T-cell (primary cell): Measurements from ENCODE around the gene SMPDL3A. TPM values are rescaled to one million over a fixed set of nuclear protein-coding genes. Genes with fewer than 3 reads are reported as not detected.

Experiments used
- ATAC-seq, 4 experiments: fragments of 200-7000 bp in 3 of 4; fragments of 150-1000 bp in 1 of 4; cut with Tn5 transposase; replicated peaks in 1 of 4; 1 replicate in 3 of 4; 2 replicates in 1 of 4; pipeline ENCODE4 v1.10.0; 2021; ENCODE audit warnings: moderate library complexity in 3 of 4, mild to moderate bottlenecking in 2 of 4, moderate number of reproducible peaks in 1 of 4
- CTCF ChIA-PET, 2 donors: fragments of 300-600 bp; sonication (Branson Sonifier 250); formaldehyde crosslinking; loops; one replicate each; lab custom pipeline; 2022; ENCODE audit warnings: antibody characterized with exemption in 2 of 2; lab: Charles Lee
- POLR2A ChIA-PET, 2 donors: fragments of 300-600 bp; sonication (Branson Sonifier 250); formaldehyde crosslinking; loops; one replicate each; lab custom pipeline; 2022; ENCODE audit warnings: antibody characterized with exemption in 2 of 2; lab: Charles Lee
- DNase-seq, 35 experiments: peaks; one replicate each; pipeline versions ENCODE4 v3.0.0 to v3.0.0-alpha.2; 2013 to 2023
- H3K27ac ChIP-seq: one replicate; pipeline ENCODE4 v1.5.1; 2013; ENCODE audit warnings: low read length
- H3K27me3 ChIP-seq, 2 experiments: replicated peaks in 1 of 2; 1 replicate in 1 of 2; 2 replicates in 1 of 2; pipeline versions ENCODE4 v1.6.1 to v1.7.0; 2013; ENCODE audit warnings: low read length in 1 of 2, mixed read lengths in 1 of 2; ENCODE audit not compliant: control insufficient read depth in 2 of 2, insufficient read depth in 2 of 2; ENCODE audit errors: extremely low read depth in 1 of 2
- H3K36me3 ChIP-seq, 2 donors: 1 replicate in 1 of 2; 2 replicates in 1 of 2; pipeline versions ENCODE4 v1.6.1 to v1.7.0; 2013; ENCODE audit warnings: low read length in 1 of 2; ENCODE audit not compliant: control insufficient read depth in 2 of 2, insufficient read depth in 1 of 2; ENCODE audit errors: extremely low read depth in 1 of 2
- H3K4me1 ChIP-seq, 2 experiments: 1 replicate in 1 of 2; 2 replicates in 1 of 2; pipeline versions ENCODE4 v1.6.1 to v1.7.0; 2013; ENCODE audit warnings: low read length in 2 of 2, mixed read lengths in 1 of 2; ENCODE audit not compliant: insufficient read depth in 2 of 2, control insufficient read depth in 1 of 2; ENCODE audit errors: extremely low read depth in 1 of 2
- H3K4me3 ChIP-seq, 2 donors: 1 replicate in 1 of 2; 2 replicates in 1 of 2; pipeline versions ENCODE4 v1.5.1 to v1.7.0; 2013; ENCODE audit warnings: mild to moderate bottlenecking in 2 of 2, low read length in 1 of 2, moderate library complexity in 1 of 2; ENCODE audit not compliant: control insufficient read depth in 1 of 2; ENCODE audit errors: extremely low read depth in 1 of 2
- H3K9me3 ChIP-seq: 2 replicates; pipeline ENCODE4 v1.7.0; 2013
- H3K27ac Mint-ChIP-seq, 2 donors: one replicate each; pipeline ENCODE4 v1.8.0; 2020 to 2021; ENCODE audit warnings: mild to moderate bottlenecking in 2 of 2, mixed read lengths in 2 of 2
- H3K27me3 Mint-ChIP-seq, 2 donors: one replicate each; pipeline ENCODE4 v1.8.0; 2021 to 2022; ENCODE audit warnings: mixed read lengths in 2 of 2
- H3K36me3 Mint-ChIP-seq: one replicate; pipeline ENCODE4 v1.8.0; 2021; ENCODE audit warnings: mixed read lengths
- H3K4me1 Mint-ChIP-seq, 3 donors: one replicate each; pipeline ENCODE4 v1.8.0; 2020 to 2022; ENCODE audit warnings: mixed read lengths in 3 of 3, mild to moderate bottlenecking in 1 of 3
- H3K4me3 Mint-ChIP-seq, 3 donors: one replicate each; pipeline ENCODE4 v1.8.0; 2020 to 2022; ENCODE audit warnings: mild to moderate bottlenecking in 3 of 3, mixed read lengths in 3 of 3, moderate library complexity in 3 of 3
- H3K9me3 Mint-ChIP-seq, 3 donors: one replicate each; pipeline ENCODE4 v1.8.0; 2020 to 2022; ENCODE audit warnings: mixed read lengths in 3 of 3
- WGBS: methylation state at CpG from one replicate; pipeline ENCODE4 v1.1.5; 2013; ENCODE audit warnings: missing lambda C conversion rate; ENCODE audit not compliant: insufficient coverage; 5-methylcytosine and 5-hydroxymethylcytosine counted together
- total RNA-seq, 35 experiments: library from RNA in 6 of 35; stranded (reverse) in 6 of 35; fragments of 120-200 nt in 1 of 35; gene quantifications; one replicate each; pipeline versions ENCODE4 v1.2.1 to v1.2.4 and lab custom pipeline; 2013 to 2026

SMPDL3A gene
- total RNA-seq, 5 donors from 2014 or later (not counting 1 experiment from before 2014, with no cell fraction given): 0.16 TPM; not detected in 4

- Mint-ChIP-seq H3K9me3 (no peaks in the 10 kb centered on the region), H3K27me3 (peaks cover 3 to 8% of the 10 kb centered on the region in 2 donors), H3K36me3 (no peaks in the 10 kb centered on the region), H3K4me3 (no peak overlapping the region), H3K27ac (no peak overlapping the region), H3K4me1 (no peaks in the 10 kb centered on the region)
- DNase-seq (no peak), ATAC-seq (no peak)
- no peaks in the 10 kb centered on the region for H3K9me3 ChIP-seq
- H3K36me3 ChIP-seq: no peaks in the 10 kb centered on the region
- no peaks in the 10 kb centered on the region for H3K27me3 ChIP-seq
- no peak overlapping the region for H3K27ac ChIP-seq
- ChIA-PET POLR2A (no interaction called here), CTCF (no interaction called here)
- WGBS: 32% methylated on average over 3 of the region's 6 CpGs
- H3K4me1 ChIP-seq: no peaks in the 10 kb centered on the region
- H3K4me3 ChIP-seq: no peak overlapping the region
Observed at GRCh38 chr6:122798099-122798641, 9.1 kb downstream of the SMPDL3A start.

- WGBS: no CpG with 5 or more reads among the region's 4 CpGs
Observed at GRCh38 chr6:122799140-122799745, 10.2 kb downstream of the SMPDL3A start.

GRCh38 chr6:122799916-122800686 is 11.0 kb downstream of the SMPDL3A start:
- POLR2A ChIA-PET: no interaction called here
- 89% methylated on average over 4 of the region's 5 CpGs for WGBS

More at GRCh38 chr6:122799140-122799745, 10.2 kb downstream of the SMPDL3A start:
- no peak for DNase-seq
- H3K4me3 ChIP-seq: no peak overlapping the region
- no peak for ATAC-seq
- H3K27ac Mint-ChIP-seq: no peak overlapping the region
- POLR2A ChIA-PET: no interaction called here
- H3K9me3 Mint-ChIP-seq: no peaks in the 10 kb centered on the region
- peaks cover 0 to 1% of the 10 kb centered on the region in 2 experiments for H3K27me3 ChIP-seq
- no peaks in the 10 kb centered on the region for H3K36me3 ChIP-seq
- no peak overlapping the region for H3K4me3 Mint-ChIP-seq
- CTCF ChIA-PET: no interaction called here
- H3K27ac ChIP-seq: no peak overlapping the region
- H3K4me1 ChIP-seq: no peaks in the 10 kb centered on the region
- no peaks in the 10 kb centered on the region for H3K27me3 Mint-ChIP-seq
- H3K36me3 Mint-ChIP-seq: no peaks in the 10 kb centered on the region
- no peaks in the 10 kb centered on the region for H3K4me1 Mint-ChIP-seq
- no peaks in the 10 kb centered on the region for H3K9me3 ChIP-seq

GRCh38 chr6:122800906-122801305 is 11.8 kb downstream of the SMPDL3A start:
- ATAC-seq (no peak), DNase-seq (no peak)
- no peaks in the 10 kb centered on the region for H3K27me3 Mint-ChIP-seq
- no peaks in the 10 kb centered on the region for H3K9me3 Mint-ChIP-seq
- H3K4me3 ChIP-seq: no peak overlapping the region
- no peaks in the 10 kb centered on the region for H3K9me3 ChIP-seq
- no peak overlapping the region for H3K4me3 Mint-ChIP-seq
- no peaks in the 10 kb centered on the region for H3K36me3 Mint-ChIP-seq
- H3K36me3 ChIP-seq: no peaks in the 10 kb centered on the region
- no peaks in the 10 kb centered on the region for H3K4me1 ChIP-seq
- H3K4me1 Mint-ChIP-seq: no peaks in the 10 kb centered on the region
- CTCF ChIA-PET: no interaction called here
- peaks cover 0 to 3% of the 10 kb centered on the region in 2 experiments for H3K27me3 ChIP-seq
- 50% methylated on average over 1 of the region's 3 CpGs for WGBS
- POLR2A ChIA-PET: no interaction called here
- H3K27ac Mint-ChIP-seq: no peak overlapping the region
- H3K27ac ChIP-seq: no peak overlapping the region

More at GRCh38 chr6:122799916-122800686, 11.0 kb downstream of the SMPDL3A start:
- CTCF ChIA-PET: no interaction called here
- Histone ChIP-seq H3K4me3 (no peak overlapping the region), H3K27ac (no peak overlapping the region), H3K27me3 (peaks cover 0 to 3% of the 10 kb centered on the region in 2 experiments), H3K4me1 (no peaks in the 10 kb centered on the region), H3K9me3 (no peaks in the 10 kb centered on the region), H3K36me3 (no peaks in the 10 kb centered on the region)
- DNase-seq (no peak), ATAC-seq (no peak)
- Mint-ChIP-seq H3K27ac (no peak overlapping the region), H3K27me3 (no peaks in the 10 kb centered on the region), H3K4me1 (no peaks in the 10 kb centered on the region), H3K9me3 (no peaks in the 10 kb centered on the region), H3K36me3 (no peaks in the 10 kb centered on the region), H3K4me3 (no peak overlapping the region)

- ChIA-PET CTCF (no interaction called here), POLR2A (no interaction called here)
- Mint-ChIP-seq H3K9me3 (no peaks in the 10 kb centered on the region), H3K27ac (no peak overlapping the region), H3K4me3 (no peak overlapping the region), H3K36me3 (no peaks in the 10 kb centered on the region), H3K4me1 (no peaks in the 10 kb centered on the region), H3K27me3 (no peaks in the 10 kb centered on the region)
- H3K27me3 ChIP-seq: peaks cover 0 to 3% of the 10 kb centered on the region in 2 experiments
- no peaks in the 10 kb centered on the region for H3K4me1 ChIP-seq
- H3K9me3 ChIP-seq: no peaks in the 10 kb centered on the region
- no peak overlapping the region for H3K4me3 ChIP-seq
- H3K36me3 ChIP-seq: no peaks in the 10 kb centered on the region
- WGBS: no CpG with 5 or more reads among the region's 1 CpG
- ATAC-seq (no peak), DNase-seq (no peak)
- H3K27ac ChIP-seq: no peak overlapping the region
Observed at GRCh38 chr6:122801397-122801796, 12.3 kb downstream of the SMPDL3A start.

GRCh38 chr6:122803171-122803661 is 14.2 kb downstream of the SMPDL3A start:
- no CpG with 5 or more reads among the region's 4 CpGs for WGBS
- H3K27ac Mint-ChIP-seq: no peak overlapping the region
- no peak overlapping the region for H3K4me3 Mint-ChIP-seq
- no peaks in the 10 kb centered on the region for H3K4me1 ChIP-seq
- POLR2A ChIA-PET: no interaction called here
- H3K4me3 ChIP-seq: no peak overlapping the region
- no peak overlapping the region for H3K27ac ChIP-seq
- no peaks in the 10 kb centered on the region for H3K4me1 Mint-ChIP-seq
- H3K36me3 ChIP-seq: no peaks in the 10 kb centered on the region
- H3K9me3 ChIP-seq: no peaks in the 10 kb centered on the region
- no peaks in the 10 kb centered on the region for H3K27me3 Mint-ChIP-seq
- CTCF ChIA-PET: no interaction called here
- no peaks in the 10 kb centered on the region for H3K9me3 Mint-ChIP-seq
- peaks cover 0 to 3% of the 10 kb centered on the region in 2 experiments for H3K27me3 ChIP-seq
- ATAC-seq: no peak
- no peak for DNase-seq
- no peaks in the 10 kb centered on the region for H3K36me3 Mint-ChIP-seq
